ENCODE data around the gene RDH11.
"Not testable (repeated sequence)": the region's sequence is repeated elsewhere in the genome, so short reads cannot be mapped to it uniquely, and the experiment has no call there.

RDH11 gene

GRCh38 chr14:67695394-67695949 lies at the start of gene RDH11:
Gene RDH11 (minus strand): TSS chr14:67695764. CDS start chr14:67695703, 61 bp downstream.
- peak; percentile 97 for DNase-seq

GRCh38 chr14:67744046-67744445 lies 48.5 kb upstream of the RDH11 start:
- DNase-seq = no peak

GRCh38 chr14:67738740-67739504 lies 43.4 kb upstream of the RDH11 start:
- no peak for DNase-seq

GRCh38 chr14:67736771-67737170 lies 41.2 kb upstream of the RDH11 start:
- peak; percentile 13 for DNase-seq

GRCh38 chr14:67735336-67736147 lies 40.0 kb upstream of the RDH11 start:
- DNase-seq = no peak

GRCh38 chr14:67734675-67735074 lies 39.1 kb upstream of the RDH11 start:
- no peak for DNase-seq

- DNase-seq = no peak
These were observed 38.1 kb upstream of the RDH11 start for GRCh38 chr14:67733616-67734015.

GRCh38 chr14:67729072-67729885 lies 33.7 kb upstream of the RDH11 start:
- DNase-seq = no peak

- no peak for DNase-seq
These were observed 32.7 kb upstream of the RDH11 start for GRCh38 chr14:67728258-67728657.

GRCh38 chr14:67727361-67727760 lies 31.8 kb upstream of the RDH11 start:
- DNase-seq = no peak

- no peak for DNase-seq
These were observed 29.6 kb upstream of the RDH11 start for GRCh38 chr14:67725171-67725570.

GRCh38 chr14:67722293-67722692 lies 26.7 kb upstream of the RDH11 start:
- DNase-seq = no peak

GRCh38 chr14:67721875-67722274 lies 26.3 kb upstream of the RDH11 start:
- DNase-seq = no peak

- DNase-seq = no peak
These were observed 24.3 kb upstream of the RDH11 start for GRCh38 chr14:67719866-67720265.

GRCh38 chr14:67719385-67719784 lies 23.8 kb upstream of the RDH11 start:
- DNase-seq = not testable (repeated sequence)

GRCh38 chr14:67718265-67718664 lies 22.7 kb upstream of the RDH11 start:
- DNase-seq = no peak

GRCh38 chr14:67717048-67717447 lies 21.5 kb upstream of the RDH11 start:
- no peak for DNase-seq

GRCh38 chr14:67710209-67710608 lies 14.6 kb upstream of the RDH11 start:
- no peak for DNase-seq

- DNase-seq = not testable (repeated sequence)
These were observed 14.2 kb upstream of the RDH11 start for GRCh38 chr14:67709796-67710195.

- DNase-seq = not testable (repeated sequence)
These were observed 13.8 kb upstream of the RDH11 start for GRCh38 chr14:67709346-67709745.

- no peak for DNase-seq
These were observed 9.6 kb upstream of the RDH11 start for GRCh38 chr14:67705211-67705610.

- DNase-seq = peak; percentile 86
These were observed 9.0 kb upstream of the RDH11 start for GRCh38 chr14:67704484-67705089.
